22Rv1 (cell line): ENCODE measurements around the gene ZNF614.
"Not testable (repeated sequence)": the region's sequence is repeated elsewhere in the genome, so short reads cannot be mapped to it uniquely, and the experiment has no call there.

Experiments
- H3K27ac ChIP-seq: fragments of 450-650 bp; 2 replicates; pipeline ENCODE4 v1.5.1; 2017
- ZFX ChIP-seq: fragments of 450-650 bp; IDR thresholded peaks from 2 replicates; pipeline ENCODE4 v1.6.1; 2017; ENCODE audit warnings: antibody characterized with exemption, borderline replicate concordance
- TF ChIP-seq, protein P1 (sequence below): fragments of 450-650 bp; IDR thresholded peaks from 2 replicates; pipeline ENCODE4 v1.5.1; 2017; ENCODE audit warnings: mild to moderate bottlenecking

Gene ZNF614

DNA sequence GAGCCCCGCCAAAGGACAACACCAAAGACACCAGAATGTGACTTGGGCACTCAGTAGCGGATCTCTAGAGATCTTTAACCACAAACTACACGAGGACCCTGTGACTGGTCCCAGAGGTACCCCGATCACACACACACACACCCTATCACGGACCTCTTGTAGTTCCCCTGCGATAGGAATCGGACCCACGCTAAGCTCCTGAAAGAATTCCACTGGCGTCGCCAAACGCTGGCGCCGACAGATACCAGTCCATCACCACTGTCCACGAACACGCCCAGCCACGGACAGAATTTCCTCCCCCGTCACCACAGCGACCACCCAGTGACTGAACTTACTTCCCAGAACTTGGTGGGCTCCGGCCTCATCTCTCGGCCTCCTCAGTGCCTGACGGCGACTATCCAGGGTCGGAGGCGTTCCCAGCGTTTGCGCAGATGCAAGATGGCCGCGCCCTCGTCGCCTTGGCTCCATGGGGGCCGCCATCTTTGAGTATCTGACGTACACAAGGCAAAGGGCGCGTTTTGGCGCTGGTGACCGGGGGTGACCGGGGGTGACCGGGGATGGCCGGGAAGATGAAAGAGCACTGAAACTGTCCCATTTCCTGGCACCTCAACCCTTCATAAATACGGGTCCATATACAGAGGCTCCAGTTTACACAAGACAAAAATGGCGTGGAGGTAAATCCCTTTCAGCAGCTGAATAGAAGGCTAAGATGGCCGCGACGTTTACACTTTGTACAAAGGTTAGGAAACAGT lies 20.2 kb downstream of the ZNF614 start, which contains the start of gene ZNF615:
ZNF615 (minus strand) TSS at position 406 of the 752 bp plus-strand sequence. CDS start 4,500 bp downstream, outside the sequence.
- peak within 1 kb of the TSS; percentile 80 for H3K27ac ChIP-seq
- TF ChIP-seq, protein P1, sequence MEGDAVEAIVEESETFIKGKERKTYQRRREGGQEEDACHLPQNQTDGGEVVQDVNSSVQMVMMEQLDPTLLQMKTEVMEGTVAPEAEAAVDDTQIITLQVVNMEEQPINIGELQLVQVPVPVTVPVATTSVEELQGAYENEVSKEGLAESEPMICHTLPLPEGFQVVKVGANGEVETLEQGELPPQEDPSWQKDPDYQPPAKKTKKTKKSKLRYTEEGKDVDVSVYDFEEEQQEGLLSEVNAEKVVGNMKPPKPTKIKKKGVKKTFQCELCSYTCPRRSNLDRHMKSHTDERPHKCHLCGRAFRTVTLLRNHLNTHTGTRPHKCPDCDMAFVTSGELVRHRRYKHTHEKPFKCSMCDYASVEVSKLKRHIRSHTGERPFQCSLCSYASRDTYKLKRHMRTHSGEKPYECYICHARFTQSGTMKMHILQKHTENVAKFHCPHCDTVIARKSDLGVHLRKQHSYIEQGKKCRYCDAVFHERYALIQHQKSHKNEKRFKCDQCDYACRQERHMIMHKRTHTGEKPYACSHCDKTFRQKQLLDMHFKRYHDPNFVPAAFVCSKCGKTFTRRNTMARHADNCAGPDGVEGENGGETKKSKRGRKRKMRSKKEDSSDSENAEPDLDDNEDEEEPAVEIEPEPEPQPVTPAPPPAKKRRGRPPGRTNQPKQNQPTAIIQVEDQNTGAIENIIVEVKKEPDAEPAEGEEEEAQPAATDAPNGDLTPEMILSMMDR: no peak

DNA sequence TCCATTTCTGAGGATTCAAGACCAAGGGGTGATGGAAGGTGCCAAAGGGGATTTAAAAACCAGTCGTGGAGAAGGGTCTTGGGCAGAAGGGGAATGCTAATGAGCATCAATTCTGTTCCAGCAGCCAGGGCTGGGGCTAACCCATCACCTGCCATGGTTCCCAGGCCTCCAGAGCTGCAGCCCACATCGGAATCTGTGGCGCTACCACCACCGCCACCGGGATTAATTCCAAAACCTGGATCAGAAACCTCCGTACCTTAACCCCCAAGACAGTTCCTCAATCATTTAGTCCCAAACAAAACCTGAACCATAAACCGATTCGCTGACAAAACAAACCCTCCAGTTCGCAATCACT lies 20.8 kb downstream of the ZNF614 start:
- no peak for TF ChIP-seq ZFX
- TF ChIP-seq, protein P1: no peak
- H3K27ac ChIP-seq: peak overlapping the region; percentile 80

DNA sequence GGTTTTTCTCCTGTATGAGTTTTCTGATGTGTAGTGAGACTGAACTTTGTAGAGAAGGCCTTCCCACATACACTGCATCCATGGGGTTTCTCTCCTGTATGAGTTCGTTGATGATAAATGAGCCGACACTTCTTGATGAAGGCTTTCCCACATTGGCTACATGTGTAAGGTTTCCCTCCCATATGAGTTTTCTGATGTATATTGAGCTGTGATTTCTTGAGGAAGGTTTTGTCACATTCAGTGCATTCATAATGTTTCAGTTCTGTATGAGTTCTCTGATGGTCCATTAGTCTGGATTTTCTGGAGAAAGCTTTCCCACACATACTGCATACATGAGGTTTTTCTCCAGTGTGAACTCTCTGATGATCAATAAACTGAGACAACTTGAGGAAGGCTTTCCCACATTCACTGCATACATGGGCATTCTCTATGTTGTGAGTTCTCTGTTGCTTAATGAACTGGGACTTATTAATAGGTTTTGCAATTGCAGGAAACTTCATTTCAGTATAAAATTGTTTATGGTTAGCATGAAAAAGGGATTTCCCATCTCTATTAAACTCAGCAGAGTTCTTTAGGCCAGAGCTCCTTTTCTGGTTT lies 34.0 kb downstream of the ZNF614 start:
- no peak for TF ChIP-seq ZFX
- TF ChIP-seq, protein P1: no peak
- no peak overlapping the region for H3K27ac ChIP-seq

DNA sequence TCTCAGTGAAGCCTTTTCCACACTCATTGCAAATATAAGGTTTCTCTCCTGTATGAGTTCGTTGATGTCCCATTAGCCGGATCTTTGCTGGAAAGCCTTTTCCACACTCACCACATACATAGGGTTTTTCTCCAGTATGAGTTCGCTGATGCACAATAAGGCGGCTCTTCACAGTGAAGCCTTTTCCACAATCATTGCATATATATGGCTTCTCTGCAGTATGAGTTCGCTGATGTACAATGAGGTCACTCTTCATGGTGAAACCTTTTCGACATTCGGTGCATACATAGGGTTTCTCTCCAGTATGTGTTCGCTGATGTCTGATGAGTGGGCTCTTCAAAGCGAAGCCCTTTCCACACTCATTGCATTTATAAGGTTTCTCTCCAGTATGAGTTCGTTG lies 34.8 kb downstream of the ZNF614 start:
- no peak for TF ChIP-seq ZFX
- TF ChIP-seq, protein P1: no peak
- H3K27ac ChIP-seq: no peak overlapping the region

DNA sequence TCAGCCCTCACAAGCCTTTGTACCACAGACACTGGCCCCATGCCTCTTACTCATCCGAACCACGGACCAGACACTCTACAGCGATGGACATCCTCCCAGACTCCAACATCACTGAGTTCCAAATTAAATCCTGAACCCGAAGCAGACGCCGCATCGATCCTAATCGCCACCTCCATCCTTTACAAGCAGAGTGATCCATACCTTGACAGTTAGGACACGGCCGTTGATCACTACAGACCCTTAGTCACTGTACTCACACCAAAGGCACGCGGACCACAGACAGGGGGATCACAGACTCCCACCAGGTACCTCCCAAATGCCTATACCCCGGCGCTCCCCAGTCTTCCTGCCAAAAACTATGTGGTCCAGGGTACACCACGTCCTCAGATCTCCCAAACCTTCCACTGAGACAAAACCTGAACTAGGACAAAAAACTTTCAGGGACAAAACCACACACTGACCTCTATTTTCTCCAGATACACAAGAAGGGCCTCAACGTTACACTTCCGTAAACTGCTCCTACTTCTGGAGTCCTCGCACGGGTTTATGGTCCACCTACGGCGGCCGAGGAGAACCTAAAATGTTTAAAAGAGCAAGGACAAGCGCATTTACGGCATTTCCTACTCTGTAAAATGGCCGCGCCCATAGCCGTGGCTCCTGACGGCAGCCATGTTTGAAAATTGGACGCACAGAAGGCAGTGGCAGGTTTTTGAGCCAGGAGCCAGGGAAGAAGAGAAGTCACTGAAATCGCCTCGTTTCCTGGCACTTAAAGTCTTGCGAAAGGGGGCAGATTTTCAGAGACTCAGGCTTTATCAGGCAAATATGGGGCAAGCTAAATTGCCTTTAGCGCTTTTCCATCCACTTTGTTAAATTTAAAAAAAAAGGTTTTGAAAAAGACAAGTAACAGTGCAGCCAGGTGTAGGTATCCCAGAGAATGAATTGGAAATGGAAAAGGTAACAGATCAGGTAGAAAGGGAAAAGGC lies 41.6 kb downstream of the ZNF614 start, which contains the start of gene ZNF350:
ZNF350 (minus strand) TSS at position 532 of the 983 bp plus-strand sequence. CDS start 12,480 bp downstream, outside the sequence.
- TF ChIP-seq, protein P1: no peak
- no peak for TF ChIP-seq ZFX

DNA sequence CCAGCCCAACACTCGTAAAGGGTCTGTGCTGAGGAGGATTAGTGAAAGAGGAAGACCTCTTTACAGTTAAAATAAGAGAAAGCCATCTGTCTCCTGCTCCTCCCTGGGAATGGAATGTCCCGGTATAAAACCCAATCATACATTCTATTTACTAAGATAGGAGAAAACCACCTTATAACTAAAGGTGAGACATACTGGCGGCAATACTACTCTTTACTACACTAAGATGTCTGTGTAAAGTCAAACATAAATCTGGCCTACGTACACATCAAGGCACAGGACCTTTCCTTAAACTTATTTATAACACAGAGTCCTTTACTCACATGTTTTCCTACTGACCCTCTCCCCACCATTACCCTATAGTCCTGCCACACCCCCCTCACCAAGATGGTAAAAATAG lies 44.8 kb downstream of the ZNF614 start:
- TF ChIP-seq ZFX: no peak
- TF ChIP-seq, protein P1: no peak
- H3K27ac ChIP-seq: no peak overlapping the region

More for the DNA sequence above, 41.6 kb downstream of the ZNF614 start, which contains the start of gene ZNF350:
- peak within 1 kb of the TSS; percentile 59 for H3K27ac ChIP-seq

DNA sequence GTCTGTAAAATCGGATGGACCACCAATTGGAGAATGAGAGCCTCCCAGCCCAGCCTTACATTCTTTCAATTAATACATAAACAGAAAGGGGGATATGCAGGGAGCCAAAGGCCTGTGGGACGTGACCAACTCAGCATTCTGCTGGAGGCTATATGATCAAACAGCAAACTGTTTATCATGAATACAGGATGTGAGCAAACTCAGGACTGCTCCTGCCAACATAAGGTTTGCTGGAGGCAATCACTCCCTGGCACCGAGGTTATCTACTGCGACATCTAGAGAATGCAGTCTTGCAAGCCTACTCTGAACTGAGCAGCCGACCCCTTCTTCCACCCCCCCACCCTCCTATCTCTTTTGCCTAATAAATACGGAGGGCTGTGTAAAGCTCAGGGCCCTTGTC lies 47.3 kb downstream of the ZNF614 start:
- not testable (repeated sequence) for H3K27ac ChIP-seq
